OCI-LY1 (cell line): Measurements from ENCODE around the gene SMARCD2.

Experiments
- EZH2 ChIP-seq: fragments of 200-600 bp; sonication (generic), shearing (Covaris generic); IDR thresholded peaks from 2 replicates; pipeline ENCODE4 v1.8.0; 2017; ENCODE audit warnings: borderline replicate concordance, mixed run types, mild to moderate bottlenecking, antibody characterized with exemption, low read length, moderate library complexity, mixed read lengths
- TF ChIP-seq, protein P1 (sequence below): fragments of 200-600 bp; sonication (generic), shearing (Covaris generic); IDR thresholded peaks from 2 replicates; pipeline ENCODE4 v1.5.1; 2017; ENCODE audit warnings: mild to moderate bottlenecking, antibody characterized with exemption, low read length, moderate library complexity, mixed read lengths

DNA sequence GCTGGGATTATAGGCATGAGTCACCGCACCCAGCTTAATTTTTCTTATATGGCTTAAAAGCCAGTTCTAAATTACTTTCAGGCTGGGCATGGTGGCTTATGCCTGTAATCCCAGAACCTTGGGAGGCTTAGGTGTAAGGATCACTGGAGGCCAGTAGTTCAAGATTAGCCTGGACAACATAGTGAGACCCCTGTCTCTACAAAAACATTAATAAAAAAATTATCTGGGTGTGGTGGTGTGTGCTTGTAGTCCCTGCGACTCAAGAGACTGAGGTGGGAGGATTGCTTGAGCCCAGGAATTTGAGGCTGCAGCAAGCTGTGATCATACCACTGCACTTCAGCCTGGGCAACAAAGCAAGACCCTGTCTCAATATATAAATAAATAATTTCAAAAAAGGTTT lies 10.8 kb upstream of the SMARCD2 start:
- TF ChIP-seq, protein P1, sequence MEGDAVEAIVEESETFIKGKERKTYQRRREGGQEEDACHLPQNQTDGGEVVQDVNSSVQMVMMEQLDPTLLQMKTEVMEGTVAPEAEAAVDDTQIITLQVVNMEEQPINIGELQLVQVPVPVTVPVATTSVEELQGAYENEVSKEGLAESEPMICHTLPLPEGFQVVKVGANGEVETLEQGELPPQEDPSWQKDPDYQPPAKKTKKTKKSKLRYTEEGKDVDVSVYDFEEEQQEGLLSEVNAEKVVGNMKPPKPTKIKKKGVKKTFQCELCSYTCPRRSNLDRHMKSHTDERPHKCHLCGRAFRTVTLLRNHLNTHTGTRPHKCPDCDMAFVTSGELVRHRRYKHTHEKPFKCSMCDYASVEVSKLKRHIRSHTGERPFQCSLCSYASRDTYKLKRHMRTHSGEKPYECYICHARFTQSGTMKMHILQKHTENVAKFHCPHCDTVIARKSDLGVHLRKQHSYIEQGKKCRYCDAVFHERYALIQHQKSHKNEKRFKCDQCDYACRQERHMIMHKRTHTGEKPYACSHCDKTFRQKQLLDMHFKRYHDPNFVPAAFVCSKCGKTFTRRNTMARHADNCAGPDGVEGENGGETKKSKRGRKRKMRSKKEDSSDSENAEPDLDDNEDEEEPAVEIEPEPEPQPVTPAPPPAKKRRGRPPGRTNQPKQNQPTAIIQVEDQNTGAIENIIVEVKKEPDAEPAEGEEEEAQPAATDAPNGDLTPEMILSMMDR = no peak
- TF ChIP-seq EZH2 = no peak
